HCT116 (cell line): Measurements from ENCODE around the gene SRGN. TPM values are rescaled to one million over a fixed set of nuclear protein-coding genes. Genes with fewer than 3 reads are reported as not detected.
A peak's percentile ranks its signal among the peaks of the same experiment; 100 is the strongest.

Experiments
- ATAC-seq: fragments of 200-7000 bp; cut with Tn5 transposase; 2 replicates; pipeline ENCODE4 v1.9.1; 2020; ENCODE audit warnings: mild to moderate bottlenecking, moderate library complexity
- BruUV-seq: library from RNA; stranded (reverse); fragments of 400-500 nt; replicated peaks from 2 replicates; lab custom pipeline; 2021; lab: Mats Ljungman, UMichigan
- CTCF ChIA-PET: fragments of 300-600 bp; sonication (Branson Sonifier 250); formaldehyde crosslinking; loops from one replicate; lab custom pipeline; 2021; ENCODE audit warnings: antibody characterized with exemption; lab: Charles Lee
- POLR2A ChIA-PET: fragments of 300-600, 350-600 bp; sonication (Branson Sonifier 250); formaldehyde crosslinking; loops from one replicate; lab custom pipeline; 2021; ENCODE audit warnings: antibody characterized with exemption; lab: Charles Lee
- RAD21 ChIA-PET, 2 experiments: fragments of 300-600 bp; sonication (Branson Sonifier 250); formaldehyde crosslinking; loops; one replicate each; lab custom pipeline; 2023; ENCODE audit warnings: low total read pairs in 2 of 2; ENCODE audit not compliant: uncharacterized antibody in 2 of 2, unreplicated experiment in 2 of 2, low non-redundant PET in 1 of 2; lab: Charles Lee
- DNase-seq: peaks from one replicate; pipeline ENCODE4 v3.0.0-alpha.2; 2010; ENCODE audit warnings: low read depth, low spot score
- H2AFZ ChIP-seq: fragments of 200-600 bp; shearing (Covaris generic), sonication (generic); 2 replicates; pipeline ENCODE4 v1.6.1; 2017; ENCODE audit warnings: low read depth, mixed run types, mixed read lengths, antibody characterized with exemption, low read length; ENCODE audit not compliant: poor library complexity, severe bottlenecking
- H3K27ac ChIP-seq: 2 replicates; pipeline ENCODE4 v1.5.1; 2012; ENCODE audit warnings: low read depth, low read length
- H3K27me3 ChIP-seq: fragments of 200-600 bp; sonication (generic); 2 replicates; pipeline ENCODE4 v1.6.1; 2016; ENCODE audit warnings: mixed run types, low read length, mixed read lengths; ENCODE audit not compliant: insufficient read depth
- H3K36me3 ChIP-seq, 2 experiments: fragments of 200-500 bp in 1 of 2; fragments of 200-600 bp in 1 of 2; sonication (Bioruptor generic) in 1 of 2; sonication (generic) in 1 of 2; 2 replicates each; pipeline versions ENCODE4 v1.5.1 to v1.6.1; 2014 to 2016; ENCODE audit warnings: low read length in 2 of 2, inconsistent platforms in 1 of 2, mixed read lengths in 1 of 2, mixed run types in 1 of 2; ENCODE audit not compliant: insufficient read depth in 2 of 2, control insufficient read depth in 1 of 2
- H3K4me1 ChIP-seq, 2 experiments: fragments of 200-600 bp in 1 of 2; sonication (generic) in 1 of 2; 2 replicates each; pipeline versions ENCODE4 v1.5.1 to v1.6.1; 2012 to 2017; ENCODE audit warnings: low read length in 2 of 2, inconsistent platforms in 1 of 2, mild to moderate bottlenecking in 1 of 2, mixed read lengths in 1 of 2, mixed run types in 1 of 2, moderate library complexity in 1 of 2; ENCODE audit not compliant: insufficient read depth in 2 of 2, control insufficient read depth in 1 of 2
- H3K4me2 ChIP-seq: fragments of 200-600 bp; sonication (generic); 2 replicates; pipeline ENCODE4 v1.6.1; 2017; ENCODE audit warnings: mixed run types, low read length, mixed read lengths
- H3K4me3 ChIP-seq, 2 experiments: fragments of 200-600 bp in 1 of 2; sonication (generic) in 1 of 2; replicated peaks in 1 of 2; 2 replicates each; pipeline ENCODE4 v1.5.1; 2011 to 2016; ENCODE audit warnings: low read length in 2 of 2, control low read depth in 1 of 2, low read depth in 1 of 2, mild to moderate bottlenecking in 1 of 2, mixed read lengths in 1 of 2, mixed run types in 1 of 2
- H3K79me2 ChIP-seq: fragments of 200-600 bp; sonication (generic); 2 replicates; pipeline ENCODE4 v1.6.1; 2017; ENCODE audit warnings: mild to moderate bottlenecking, mixed run types, low read length, moderate library complexity, mixed read lengths; ENCODE audit not compliant: insufficient read depth
- H3K9ac ChIP-seq: fragments of 200-600 bp; sonication (generic); 2 replicates; pipeline ENCODE4 v1.6.1; 2016; ENCODE audit warnings: low read length, mixed read lengths
- H3K9me2 ChIP-seq: fragments of 200-600 bp; sonication (generic), shearing (Covaris generic); 2 replicates; pipeline ENCODE4 v1.6.1; 2017; ENCODE audit warnings: mixed run types, mild to moderate bottlenecking, moderate library complexity; ENCODE audit not compliant: insufficient read depth
- H3K9me3 ChIP-seq, 2 experiments: fragments of 200-500 bp in 1 of 2; fragments of 200-600 bp in 1 of 2; sonication (Bioruptor generic) in 1 of 2; sonication (generic) in 1 of 2; 2 replicates each; pipeline ENCODE4 v1.6.1; 2014 to 2017; ENCODE audit warnings: low read length in 2 of 2, mixed read lengths in 2 of 2, inconsistent platforms in 1 of 2, low read depth in 1 of 2, mild to moderate bottlenecking in 1 of 2, mixed run types in 1 of 2, moderate library complexity in 1 of 2; ENCODE audit not compliant: control insufficient read depth in 1 of 2, insufficient read depth in 1 of 2
- H4K20me1 ChIP-seq: fragments of 200-600 bp; sonication (generic), shearing (Covaris generic); 2 replicates; pipeline ENCODE4 v1.6.1; 2017; ENCODE audit warnings: mixed run types, mild to moderate bottlenecking, moderate library complexity; ENCODE audit not compliant: insufficient read depth
- CEBPB ChIP-seq: IDR thresholded peaks from 2 replicates; pipeline ENCODE4 v1.6.1; 2012; ENCODE audit warnings: low read depth
- CTCF ChIP-seq, 3 experiments: fragments of 200-600 bp in 1 of 3; sonication (generic) in 1 of 3; IDR thresholded peaks in 2 of 3; conservative IDR thresholded peaks in 1 of 3; 2 replicates each; pipeline ENCODE4 v1.5.1; 2012 to 2017; ENCODE audit warnings: low read depth in 2 of 3, low read length in 2 of 3, antibody characterized with exemption in 1 of 3, borderline replicate concordance in 1 of 3, control low read depth in 1 of 3, mild to moderate bottlenecking in 1 of 3, mixed read lengths in 1 of 3, mixed run types in 1 of 3, moderate library complexity in 1 of 3; ENCODE audit not compliant: insufficient read depth in 1 of 3
- EGR1 ChIP-seq: IDR thresholded peaks from 2 replicates; pipeline ENCODE4 v1.6.1; 2012; ENCODE audit warnings: low read depth
- EZH2phosphoT487 ChIP-seq: fragments of 200-600 bp; IDR thresholded peaks from 2 replicates; pipeline ENCODE4 v1.6.1; 2018; ENCODE audit warnings: antibody characterized with exemption, borderline replicate concordance
- FOSL1 ChIP-seq: IDR thresholded peaks from 2 replicates; pipeline ENCODE4 v1.6.1; 2012; ENCODE audit warnings: low read depth
- JUND ChIP-seq: IDR thresholded peaks from 2 replicates; pipeline ENCODE4 v1.6.1; 2012
- MAX ChIP-seq: IDR thresholded peaks from 2 replicates; pipeline ENCODE4 v1.6.1; 2012
- POLR2A ChIP-seq: IDR thresholded peaks from 2 replicates; pipeline ENCODE4 v1.7.0; 2011; ENCODE audit warnings: borderline replicate concordance; ENCODE audit not compliant: insufficient read depth, insufficient read length; ENCODE audit errors: extremely low read depth
- POLR2AphosphoS5 ChIP-seq: IDR thresholded peaks from 2 replicates; pipeline ENCODE4 v1.6.1; 2011; ENCODE audit warnings: mild to moderate bottlenecking, low read depth, low read length, moderate library complexity
- RAD21 ChIP-seq: IDR thresholded peaks from 2 replicates; pipeline ENCODE4 v1.6.1; 2012; ENCODE audit warnings: low read depth, mild to moderate bottlenecking
- REST ChIP-seq: IDR thresholded peaks from 2 replicates; pipeline ENCODE4 v1.6.1; 2012; ENCODE audit warnings: low read depth
- SIN3A ChIP-seq: IDR thresholded peaks from 2 replicates; pipeline ENCODE4 v1.6.1; 2012; ENCODE audit warnings: low read depth
- SP1 ChIP-seq: IDR thresholded peaks from 2 replicates; pipeline ENCODE4 v1.6.1; 2012; ENCODE audit warnings: low read depth
- intact Hi-C: fragments of 100-400 bp; cut with micrococcal nuclease; formaldehyde crosslinking; loops from 2 replicates; pipeline ENCODE4 v1.10.0; 2022
- total RNA-seq: library from RNA; stranded (reverse); gene quantifications from one replicate; pipeline ENCODE4 v1.2.1, GENCODE V29; 2021; ENCODE audit not compliant: unreplicated experiment

Gene SRGN
- total RNA-seq, 1 experiment from 2014 or later: 1.8 TPM

GRCh38 chr10:69146759-69147158 lies 58.9 kb downstream of the SRGN start (continued):
- no peak for TF ChIP-seq CTCF (IDR thresholded peaks at IDR 0.05 in 2 of 3, conservative IDR thresholded peaks at IDR 0.05 in 1 of 3; ENCODE audit: borderline replicate concordance in 1 of 3, insufficient read depth in 1 of 3, low read depth in 2 of 3, low read length in 2 of 3)
- TF ChIP-seq FOSL1: no peak
- no peak for TF ChIP-seq POLR2A
- TF ChIP-seq SIN3A: no peak
- no peak for TF ChIP-seq MAX
- no peak for TF ChIP-seq SP1
- no peak for TF ChIP-seq JUND
- TF ChIP-seq REST: no peak
- TF ChIP-seq EZH2phosphoT487: no peak
- TF ChIP-seq EGR1: no peak
- TF ChIP-seq POLR2AphosphoS5: no peak
- TF ChIP-seq CEBPB: no peak

DNA sequence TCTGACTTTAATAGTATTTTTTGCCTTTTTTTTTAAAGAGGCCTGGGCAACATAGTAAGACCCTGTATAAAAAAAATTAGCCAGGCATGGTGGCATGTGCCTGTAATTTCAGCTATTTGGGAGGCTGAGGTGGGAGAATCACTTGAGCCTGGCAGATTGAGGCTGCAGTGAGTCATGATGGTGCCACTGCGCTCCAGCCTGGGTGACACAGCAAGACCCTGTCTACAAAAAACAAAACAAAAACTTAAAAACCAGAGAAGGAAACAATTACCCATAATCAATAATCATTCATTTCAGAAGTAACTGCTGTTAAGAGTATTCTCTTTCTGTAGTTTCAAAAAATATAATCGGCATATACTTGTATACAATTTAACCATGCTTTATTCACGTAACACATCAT lies 64.1 kb downstream of the SRGN start:
- Histone ChIP-seq H3K9me3 (no peaks in the 10 kb centered on the region), H3K27me3 (no peaks in the 10 kb centered on the region), H3K36me3 (no peaks in the 10 kb centered on the region), H3K27ac (no peak overlapping the region), H2AFZ (no peak overlapping the region), H4K20me1 (no peaks in the 10 kb centered on the region), H3K4me1 (peaks cover 25 to 37% of the 10 kb centered on the region in 2 experiments), H3K9ac (no peak overlapping the region), H3K4me3 (no peak overlapping the region), H3K79me2 (peaks cover 53% of the 10 kb centered on the region), H3K9me2 (no peaks in the 10 kb centered on the region), H3K4me2 (no peak overlapping the region)
- TF ChIP-seq FOSL1 (0 out of 2 replicates have a peak, but pooled peaks have one; percentile 8), MAX (no peak), SIN3A (no peak), RAD21 (no peak)
- DNase-seq (no peak), ATAC-seq (no peak)
- intact Hi-C loops: no loop called here
- BruUV-seq: no TSS peak
- RAD21 ChIA-PET: no interaction called here
- POLR2A ChIA-PET: no interaction called here
- CTCF ChIA-PET: no interaction called here
